A673 (cell line): ENCODE data around the gene PSORS1C1. TPM values are rescaled to one million over a fixed set of nuclear protein-coding genes. Genes with fewer than 3 reads are reported as not detected.

ENCODE experiments used
- BruUV-seq: library from RNA; stranded (reverse); fragments of 400-500 nt; replicated peaks from 2 replicates; lab custom pipeline; 2021; lab: Mats Ljungman, UMichigan
- CTCF ChIA-PET: fragments of 300-600 bp; sonication (Branson Sonifier 250); formaldehyde crosslinking; loops from one replicate; lab custom pipeline; 2022; ENCODE audit warnings: antibody characterized with exemption; lab: Charles Lee
- POLR2A ChIA-PET: fragments of 300-600 bp; sonication (Branson Sonifier 250); formaldehyde crosslinking; loops from one replicate; lab custom pipeline; 2022; ENCODE audit warnings: antibody characterized with exemption; ENCODE audit not compliant: low non-redundant PET; lab: Charles Lee
- DNase-seq: peaks from one replicate; pipeline ENCODE4 v3.0.0-alpha.2; 2015; ENCODE audit warnings: low spot score
- H3K27ac ChIP-seq: fragments of 200-600 bp; sonication (generic); 2 replicates; pipeline ENCODE4 v1.5.1; 2016; ENCODE audit warnings: mixed run types, low read depth, mild to moderate bottlenecking, mixed read lengths, antibody characterized with exemption, low read length; ENCODE audit not compliant: poor library complexity, severe bottlenecking
- H3K27me3 ChIP-seq: fragments of 200-600 bp; sonication (generic); replicated peaks from 2 replicates; pipeline ENCODE4 v1.6.1; 2017; ENCODE audit warnings: mixed run types, low read depth, mild to moderate bottlenecking, mixed read lengths, antibody characterized with exemption, low read length; ENCODE audit not compliant: insufficient read depth, poor library complexity
- H3K36me3 ChIP-seq: fragments of 200-600 bp; sonication (generic); 2 replicates; pipeline ENCODE4 v1.6.1; 2016; ENCODE audit warnings: mixed run types, mild to moderate bottlenecking, mixed read lengths, antibody characterized with exemption, low read length; ENCODE audit not compliant: insufficient read depth, poor library complexity, severe bottlenecking
- H3K4me1 ChIP-seq: fragments of 200-600 bp; sonication (generic); 2 replicates; pipeline ENCODE4 v1.6.1; 2017; ENCODE audit warnings: mixed run types, mild to moderate bottlenecking, mixed read lengths, antibody characterized with exemption, low read length; ENCODE audit not compliant: insufficient read depth, poor library complexity, severe bottlenecking
- H3K4me3 ChIP-seq: fragments of 200-600 bp; sonication (generic); 2 replicates; pipeline ENCODE4 v1.5.1; 2016; ENCODE audit warnings: low read depth, mixed run types, mild to moderate bottlenecking, mixed read lengths, low read length; ENCODE audit not compliant: poor library complexity, severe bottlenecking
- H3K9me3 ChIP-seq: fragments of 200-600 bp; sonication (generic); 2 replicates; pipeline ENCODE4 v1.6.1; 2016; ENCODE audit warnings: mixed run types, low read depth, mild to moderate bottlenecking, mixed read lengths, antibody characterized with exemption, low read length; ENCODE audit not compliant: poor library complexity, severe bottlenecking
- CTCF ChIP-seq: fragments of 300-800, 200-600 bp; sonication (generic); conservative IDR thresholded peaks from 2 replicates; pipeline ENCODE4 v1.5.1; 2017; ENCODE audit warnings: low read depth, mild to moderate bottlenecking, antibody characterized with exemption, low read length, moderate library complexity, mixed read lengths
- EZH2 ChIP-seq: fragments of 200-600 bp; sonication (generic); IDR thresholded peaks from 2 replicates; pipeline ENCODE4 v1.6.1; 2017; ENCODE audit warnings: borderline replicate concordance, low read depth, mild to moderate bottlenecking, mixed read lengths, antibody characterized with exemption, low read length; ENCODE audit not compliant: poor library complexity, severe bottlenecking
- intact Hi-C: fragments of 100-400 bp; cut with micrococcal nuclease; formaldehyde crosslinking; loops from one replicate; pipeline ENCODE4 v1.10.0; 2022; ENCODE audit not compliant: unreplicated experiment
- total RNA-seq: library from RNA; stranded (reverse); gene quantifications from 2 replicates; pipeline ENCODE4 v1.2.3, GENCODE V29; 2021

PSORS1C1 gene
- total RNA-seq, 1 experiment from 2014 or later: not detected

- Histone ChIP-seq H3K4me1 (peaks cover 5% of the 10 kb centered on the region), H3K36me3 (peaks cover 18% of the 10 kb centered on the region), H3K27ac (no peak overlapping the region), H3K9me3 (no peaks in the 10 kb centered on the region), H3K4me3 (no peak overlapping the region), H3K27me3 (no peaks in the 10 kb centered on the region)
- intact Hi-C loops: no loop called here
- TF ChIP-seq EZH2: no peak
- TF ChIP-seq CTCF: no peak
- CTCF ChIA-PET: no interaction called here
- no peak for DNase-seq
- POLR2A ChIA-PET: no interaction called here
- no TSS peak for BruUV-seq
Observed at GRCh38 chr6:31154436-31154835, 39.8 kb downstream of the PSORS1C1 start.

GRCh38 chr6:31156641-31157040 is 42.0 kb downstream of the PSORS1C1 start:
- intact Hi-C loops: no loop called here
- Histone ChIP-seq H3K4me3 (no peak overlapping the region), H3K27me3 (no peaks in the 10 kb centered on the region), H3K36me3 (peaks cover 26% of the 10 kb centered on the region), H3K27ac (no peak overlapping the region), H3K9me3 (no peaks in the 10 kb centered on the region), H3K4me1 (peaks cover 5% of the 10 kb centered on the region)
- CTCF ChIA-PET: no interaction called here
- BruUV-seq: no TSS peak
- POLR2A ChIA-PET: no interaction called here
- DNase-seq: no peak
- TF ChIP-seq CTCF (no peak), EZH2 (no peak)

GRCh38 chr6:31157513-31158139 is 43.0 kb downstream of the PSORS1C1 start, which contains the start of gene CCHCR1:
CCHCR1 (minus strand) TSS chr6:31157802; CDS start chr6:31157600, 202 bp downstream.
- TF ChIP-seq EZH2 (no peak), CTCF (no peak)

More at GRCh38 chr6:31157513-31158139, 43.0 kb downstream of the PSORS1C1 start, which contains the start of gene CCHCR1:
- H3K27ac ChIP-seq: peak within 1 kb of the TSS; percentile 85
- intact Hi-C loops: no loop called here
- CTCF ChIA-PET: interaction anchor here (0.6 to 1.0 kb wide), 2 partner anchors 26 to 242 kb away, joined by 3 to 5 read pairs; no protein-coding TSS in a partner anchor
- H3K4me1 ChIP-seq: peaks cover 5% of the 10 kb centered on the region
- H3K4me3 ChIP-seq: peak within 1 kb of the TSS; percentile 61
- no peaks in the 10 kb centered on the region for H3K27me3 ChIP-seq
- no peak for DNase-seq
- POLR2A ChIA-PET: no interaction called here
- no TSS peak for BruUV-seq
- peaks cover 31% of the 10 kb centered on the region for H3K36me3 ChIP-seq
- H3K9me3 ChIP-seq: no peaks in the 10 kb centered on the region
